Peyer's patch (tissue), 4 donors: ENCODE data around the gene AVPI1.

ENCODE experiments used
- CTCF ChIP-seq, 6 experiments: fragments of 450-650 bp in 4 of 6; fragments of 200-600 bp in 2 of 6; sonication (generic) in 1 of 6; IDR thresholded peaks; one replicate each; pipeline ENCODE4 v1.5.1; 2017 to 2019; ENCODE audit warnings: antibody characterized with exemption in 6 of 6, mild to moderate bottlenecking in 3 of 6, moderate library complexity in 1 of 6
- POLR2A ChIP-seq, 2 donors: fragments of 450-650 bp; IDR thresholded peaks; one replicate each; pipeline ENCODE4 v1.5.1; 2017; ENCODE audit warnings: antibody characterized with exemption in 2 of 2, mild to moderate bottlenecking in 2 of 2, moderate library complexity in 2 of 2

- TF ChIP-seq CTCF (IDR thresholded peaks at IDR 0.05) (no peak), POLR2A (IDR thresholded peaks at IDR 0.05) (no peak)
These were observed 35.3 kb downstream of the AVPI1 start for GRCh38 chr10:97651773-97652172.
